GM18505 (cell line): Measurements from ENCODE around the gene COL20A1.
A peak's percentile ranks its signal among the peaks of the same experiment; 100 is the strongest.

Source experiments
- ATAC-seq: cut with Tn5 transposase; IDR thresholded peaks from one replicate; pipeline ENCODE4 v1.9.1; 2021; ENCODE audit not compliant: unreplicated experiment
- POLR2A ChIP-seq: IDR thresholded peaks from 4 replicates; pipeline ENCODE4 v1.6.1; 2011; ENCODE audit warnings: borderline replicate concordance; ENCODE audit not compliant: insufficient read depth, insufficient read length; ENCODE audit errors: extremely low read depth

COL20A1 gene

GRCh38 chr20:63265891-63266515 is 27.0 kb upstream of the COL20A1 start:
- no peak for ATAC-seq
- TF ChIP-seq POLR2A: no peak

DNA sequence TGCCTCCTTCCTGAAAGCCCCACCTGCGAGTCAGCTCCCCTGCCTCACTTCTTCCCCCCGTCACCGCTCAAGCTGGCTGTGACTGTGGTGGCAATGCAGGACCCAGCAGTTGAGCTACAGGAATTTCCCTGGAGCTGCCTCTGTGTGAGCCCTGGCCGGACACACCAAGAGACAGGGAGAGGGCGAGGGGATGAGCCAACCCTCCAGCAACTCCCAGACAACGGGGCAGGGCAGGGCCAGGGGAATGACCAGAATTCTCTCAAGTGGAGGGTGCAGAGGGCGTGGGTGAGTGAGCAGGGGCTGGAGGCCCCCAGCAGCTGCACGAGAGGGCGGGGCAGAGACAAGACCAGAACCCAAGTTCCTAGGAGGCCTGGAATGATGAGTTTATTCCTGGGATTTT is 25.3 kb upstream of the COL20A1 start:
- ATAC-seq: no peak
- no peak for TF ChIP-seq POLR2A

GRCh38 chr20:63268256-63268655 is 24.7 kb upstream of the COL20A1 start:
- TF ChIP-seq POLR2A: no peak
- no peak for ATAC-seq

DNA sequence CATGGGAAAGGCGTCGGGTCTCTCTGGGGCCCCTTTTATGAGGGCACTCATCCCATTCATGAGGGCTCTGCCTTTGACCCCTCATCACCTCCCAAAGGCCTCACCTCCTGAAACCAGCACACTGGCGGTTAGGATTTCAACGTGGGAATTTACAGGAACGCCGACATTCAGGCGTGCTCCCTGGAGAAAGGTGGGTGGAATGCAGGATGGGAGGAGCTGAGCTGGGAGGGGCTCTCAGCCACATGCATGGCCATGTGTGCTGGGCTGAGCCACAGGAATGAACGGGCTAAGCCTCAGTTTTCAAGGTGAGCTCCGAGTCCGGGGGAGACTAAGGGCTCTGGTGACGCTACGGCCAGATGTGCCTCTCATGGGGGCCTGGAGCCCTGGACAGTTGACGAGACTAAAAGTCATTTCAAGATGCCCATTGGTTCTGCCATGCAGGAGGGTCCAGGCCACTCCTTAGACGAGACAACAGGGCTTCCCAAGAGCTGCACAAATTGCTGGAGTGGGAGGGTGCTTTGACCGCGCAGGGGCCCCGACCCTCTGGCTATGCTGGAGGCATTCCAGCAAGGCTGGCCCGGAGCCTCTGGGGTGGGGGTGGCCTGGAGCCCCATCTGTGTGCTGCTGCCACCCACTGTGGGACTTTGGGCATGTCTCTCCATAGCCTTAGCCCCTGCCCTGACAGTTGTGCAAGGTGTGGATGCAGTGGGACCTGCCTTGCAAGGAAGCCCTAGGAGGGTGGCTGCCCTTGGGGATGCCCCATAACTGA is 24.1 kb upstream of the COL20A1 start:
- ATAC-seq: no peak
- no peak for TF ChIP-seq POLR2A

GRCh38 chr20:63269724-63270123 is 23.3 kb upstream of the COL20A1 start:
- TF ChIP-seq POLR2A: no peak
- no peak for ATAC-seq

DNA sequence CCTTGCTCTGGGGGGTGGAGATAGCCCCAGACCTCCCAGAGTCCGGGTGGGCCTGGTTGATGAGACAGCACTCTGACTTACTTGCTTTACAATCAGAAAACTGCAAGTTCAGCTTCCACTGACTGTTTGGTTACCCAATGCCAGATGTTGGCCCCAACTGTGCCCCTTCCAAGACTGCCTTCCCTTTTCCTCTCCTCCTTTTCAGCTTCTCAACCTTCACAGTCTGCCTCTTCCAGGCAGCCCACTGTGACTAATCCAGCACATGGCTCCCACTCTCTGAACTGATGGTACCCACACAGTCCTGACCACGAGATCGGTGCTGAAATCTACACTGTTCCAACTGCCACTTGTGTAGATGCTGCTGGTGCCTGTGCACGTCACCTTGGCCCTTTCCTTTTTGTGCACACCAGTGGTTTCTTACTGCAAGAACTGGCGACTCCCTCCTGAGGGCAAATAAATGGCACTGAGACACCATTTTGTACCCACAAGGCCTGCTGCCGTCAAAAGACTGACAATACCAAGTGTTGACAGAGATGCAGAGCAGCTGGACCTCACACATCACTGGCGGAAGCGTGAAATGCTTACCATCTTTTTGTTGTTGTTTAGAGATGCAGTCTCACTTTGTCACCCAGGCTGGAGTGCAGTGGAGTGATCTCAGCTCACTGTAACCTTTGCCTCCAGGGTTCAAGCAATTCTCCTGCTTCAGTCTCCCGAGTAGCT is 22.2 kb upstream of the COL20A1 start:
- no peak for TF ChIP-seq POLR2A
- no peak for ATAC-seq

- ATAC-seq: peak; percentile 90
- peak; percentile 83 for TF ChIP-seq POLR2A
Measured at GRCh38 chr20:63272105-63273058, 20.6 kb upstream of the COL20A1 start, which contains the start of gene ARFGAP1. Gene ARFGAP1 (plus strand): TSS chr20:63272813. CDS start chr20:63275581, 2,768 bp downstream.

DNA sequence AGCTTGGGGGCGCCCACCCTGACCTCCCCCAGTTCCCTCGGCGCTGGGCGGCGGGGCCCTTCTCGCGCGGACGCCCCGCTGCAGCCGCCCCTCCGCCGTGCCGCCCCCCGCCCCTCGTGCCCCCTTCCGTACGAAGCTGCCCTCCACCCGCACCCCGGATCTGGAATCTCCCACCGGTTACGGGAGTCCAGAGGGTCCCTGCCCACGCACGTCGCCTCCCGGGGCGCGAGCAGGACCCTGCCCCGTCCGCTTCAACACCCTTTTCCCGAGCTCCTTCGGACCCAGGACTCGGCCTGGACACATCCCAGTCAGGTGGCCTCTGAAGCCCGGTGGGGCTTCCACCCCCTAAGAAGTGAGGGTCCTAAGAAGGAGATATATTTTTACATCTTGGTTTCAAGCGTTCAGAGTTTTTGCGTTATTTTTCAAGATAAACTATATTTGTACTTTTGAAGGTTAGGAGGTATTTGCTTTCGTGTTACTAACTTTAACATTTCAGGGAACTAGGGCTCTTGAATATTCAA is 19.9 kb upstream of the COL20A1 start:
- ATAC-seq: no peak
- TF ChIP-seq POLR2A: no peak

DNA sequence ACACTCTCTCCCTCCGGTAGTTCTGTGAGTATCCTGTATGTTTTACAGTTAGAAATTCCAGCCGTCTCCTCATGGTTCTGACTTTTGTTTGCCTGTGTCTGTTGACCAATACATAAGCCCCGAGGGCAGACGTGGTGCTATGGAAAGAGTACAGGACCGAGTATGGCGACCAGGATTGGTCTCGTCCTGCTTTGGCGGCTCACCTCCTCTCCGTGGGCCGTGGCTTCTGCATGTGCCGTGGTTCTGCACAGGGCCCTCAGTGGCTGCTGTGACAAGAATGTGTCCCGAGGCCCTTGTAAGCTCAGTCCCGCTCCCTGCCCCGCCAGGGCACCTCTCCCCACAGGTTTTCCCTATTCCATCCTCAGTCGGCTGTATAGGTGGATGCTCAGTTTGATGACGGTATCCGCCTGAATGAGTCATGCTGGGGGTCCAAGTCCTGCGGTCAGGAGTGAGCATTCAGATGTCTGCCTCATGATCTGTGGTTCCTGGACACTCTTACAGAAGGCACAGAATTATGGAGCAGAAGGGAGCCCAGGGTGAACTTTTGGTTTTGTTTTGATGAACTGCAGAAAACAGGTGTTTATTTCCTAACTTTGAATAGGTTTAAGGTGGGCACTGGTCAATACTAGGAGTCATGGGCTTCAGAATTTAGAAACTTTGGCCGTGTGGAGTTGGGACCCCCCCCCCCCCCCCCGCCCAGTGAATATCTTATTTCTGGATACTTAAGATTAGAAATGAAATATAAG is 19.2 kb upstream of the COL20A1 start:
- TF ChIP-seq POLR2A: no peak
- ATAC-seq: no peak

- TF ChIP-seq POLR2A: no peak
- ATAC-seq: no peak
Measured at GRCh38 chr20:63274381-63275228, 18.4 kb upstream of the COL20A1 start.

DNA sequence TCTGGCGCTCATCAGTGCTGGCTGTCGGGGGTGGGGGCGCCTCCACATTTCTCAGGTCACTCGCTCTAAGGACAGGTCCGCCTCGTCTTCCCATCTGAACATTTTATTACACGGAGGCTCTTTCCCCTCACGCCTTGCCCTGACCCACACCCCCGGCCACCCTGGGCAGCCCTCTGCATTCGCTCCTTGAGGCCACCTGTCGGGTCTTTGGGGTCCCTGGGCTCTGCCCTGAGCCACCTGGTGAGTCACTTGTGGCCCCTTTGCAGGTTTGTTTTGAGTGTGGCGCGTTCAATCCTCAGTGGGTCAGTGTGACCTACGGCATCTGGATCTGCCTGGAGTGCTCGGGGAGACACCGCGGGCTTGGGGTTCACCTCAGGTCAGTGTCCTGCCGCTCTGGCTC is 17.2 kb upstream of the COL20A1 start:
- no peak for TF ChIP-seq POLR2A
- no peak for ATAC-seq
